ENCODE data around the gene SLC30A2. TPM values are rescaled to one million over a fixed set of nuclear protein-coding genes. Genes with fewer than 3 reads are reported as not detected.

The SLC30A2 gene
- total RNA-seq, 1 experiment from 2014 or later: 0.35 TPM

DNA sequence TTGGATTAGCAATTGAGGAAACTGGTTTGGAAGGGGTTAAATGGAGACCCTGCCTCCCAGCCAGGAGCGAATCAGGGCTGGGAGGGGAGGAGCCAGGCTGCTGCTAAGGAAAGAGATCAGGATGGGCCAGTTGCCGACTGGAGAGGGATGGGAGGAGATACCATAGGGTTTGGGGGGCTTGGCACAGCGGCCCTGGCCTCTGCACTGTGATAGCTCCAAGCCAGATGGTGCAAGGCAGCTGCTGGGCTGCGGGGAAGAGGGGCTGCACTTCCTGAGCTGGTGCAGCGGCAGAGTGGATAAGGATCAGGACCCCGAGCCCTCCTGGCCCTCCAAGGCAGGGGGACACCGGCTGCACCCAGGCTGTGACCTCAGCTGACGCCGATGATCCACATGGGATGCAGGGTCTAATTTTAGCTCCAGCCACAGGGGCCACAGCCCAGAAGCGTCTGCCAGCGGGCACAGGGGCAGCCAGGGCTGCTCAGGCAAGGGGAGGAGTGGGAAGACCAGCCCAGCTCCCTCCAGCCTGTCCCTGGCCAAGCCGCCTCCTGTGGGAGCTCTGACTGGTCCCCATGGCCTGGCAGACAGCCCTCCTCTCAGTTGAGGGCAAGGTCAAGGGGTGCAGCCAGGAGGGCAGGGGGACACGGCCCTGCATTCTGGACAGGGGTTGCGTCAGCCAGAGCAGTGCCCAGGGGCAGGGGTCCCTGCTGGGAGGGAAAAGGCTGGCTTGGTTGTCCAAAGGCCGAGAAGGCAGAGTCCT lies 24.1 kb downstream of the SLC30A2 start, which contains the start of gene EXTL1:
Gene EXTL1 (plus strand): TSS at position 129 of the 757 bp plus-strand sequence. CDS start 872 bp downstream, outside the sequence.
- Histone ChIP-seq H3K56ac (ENCODE audit: insufficient read length, low read depth, low read length) (no peak within 1 kb of the TSS), H2BK20ac (ENCODE audit: low read depth, low read length, poor library complexity, severe bottlenecking) (no peak within 1 kb of the TSS), H2AFZ (ENCODE audit: low read length) (no peak within 1 kb of the TSS), H2BK15ac (ENCODE audit: low read depth, low read length) (no peak within 1 kb of the TSS), H3K9ac (ENCODE audit: extremely low read depth, insufficient read length, low read length) (no peak within 1 kb of the TSS), H3K14ac (ENCODE audit: insufficient read depth, low read length) (no peak within 1 kb of the TSS), H3K79me1 (ENCODE audit: insufficient read depth, low read depth, low read length, poor library complexity, severe bottlenecking) (no peaks in the 10 kb centered on the region), H3K4ac (ENCODE audit: low read depth, low read length) (no peak within 1 kb of the TSS), H4K5ac (ENCODE audit: insufficient read length, low read depth, low read length) (no peak within 1 kb of the TSS), H3K4me2 (ENCODE audit: insufficient read depth, insufficient read length, low read length) (peak within 1 kb of the TSS; percentile 26), H2BK5ac (ENCODE audit: insufficient read length, low read length) (no peak within 1 kb of the TSS), H3K27ac (ENCODE audit: insufficient read length, low read depth, low read length) (no peak within 1 kb of the TSS), H3K79me2 (ENCODE audit: insufficient read depth, low read length) (no peaks in the 10 kb centered on the region), H3K23me2 (ENCODE audit: insufficient read length, low read depth, low read length, poor library complexity, severe bottlenecking) (no peaks in the 10 kb centered on the region), H3K27me3 (ENCODE audit: insufficient read depth, low read length) (no peaks in the 10 kb centered on the region), H2AK5ac (ENCODE audit: insufficient read length, low read length) (no peak within 1 kb of the TSS), H3K18ac (ENCODE audit: insufficient read length, low read depth, low read length) (no peak within 1 kb of the TSS), H2BK120ac (ENCODE audit: low read depth, low read length, poor library complexity, severe bottlenecking) (no peak within 1 kb of the TSS), H4K91ac (ENCODE audit: insufficient read length, low read depth, low read length) (no peak within 1 kb of the TSS), H2BK12ac (ENCODE audit: insufficient read length, low read depth, low read length) (no peak within 1 kb of the TSS), H3T11ph (ENCODE audit: low read length) (no peak within 1 kb of the TSS), H4K8ac (replicated peaks; ENCODE audit: insufficient read length, low read depth, low read length) (no peak within 1 kb of the TSS), H4K20me1 (ENCODE audit: control insufficient read depth, insufficient read depth, insufficient read length) (no peaks in the 10 kb centered on the region), H3K9me3 (ENCODE audit: control insufficient read depth, low read depth, low read length) (no peaks in the 10 kb centered on the region), H3K23ac (ENCODE audit: insufficient read length, low read depth, low read length) (no peak within 1 kb of the TSS), H3K4me1 (ENCODE audit: insufficient read depth, low read length) (no peaks in the 10 kb centered on the region)
- peaks cover 14 to 35% of the 10 kb centered on the region in 2 experiments for H3K4me1 Mint-ChIP-seq
- peak; percentile 85 for DNase-seq
- H3K9me3 Mint-ChIP-seq: no peaks in the 10 kb centered on the region
- TF ChIP-seq, protein P1, sequence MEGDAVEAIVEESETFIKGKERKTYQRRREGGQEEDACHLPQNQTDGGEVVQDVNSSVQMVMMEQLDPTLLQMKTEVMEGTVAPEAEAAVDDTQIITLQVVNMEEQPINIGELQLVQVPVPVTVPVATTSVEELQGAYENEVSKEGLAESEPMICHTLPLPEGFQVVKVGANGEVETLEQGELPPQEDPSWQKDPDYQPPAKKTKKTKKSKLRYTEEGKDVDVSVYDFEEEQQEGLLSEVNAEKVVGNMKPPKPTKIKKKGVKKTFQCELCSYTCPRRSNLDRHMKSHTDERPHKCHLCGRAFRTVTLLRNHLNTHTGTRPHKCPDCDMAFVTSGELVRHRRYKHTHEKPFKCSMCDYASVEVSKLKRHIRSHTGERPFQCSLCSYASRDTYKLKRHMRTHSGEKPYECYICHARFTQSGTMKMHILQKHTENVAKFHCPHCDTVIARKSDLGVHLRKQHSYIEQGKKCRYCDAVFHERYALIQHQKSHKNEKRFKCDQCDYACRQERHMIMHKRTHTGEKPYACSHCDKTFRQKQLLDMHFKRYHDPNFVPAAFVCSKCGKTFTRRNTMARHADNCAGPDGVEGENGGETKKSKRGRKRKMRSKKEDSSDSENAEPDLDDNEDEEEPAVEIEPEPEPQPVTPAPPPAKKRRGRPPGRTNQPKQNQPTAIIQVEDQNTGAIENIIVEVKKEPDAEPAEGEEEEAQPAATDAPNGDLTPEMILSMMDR (conservative IDR thresholded peaks at IDR 0.05): no peak
- no CpG with 5 or more reads among the region's 15 CpGs for WGBS (ENCODE audit: extremely low coverage, insufficient read length, low lambda C conversion rate)
- H3K4me3 Mint-ChIP-seq: peak within 1 kb of the TSS; percentile 75 to 89
- no peaks in the 10 kb centered on the region for H3K36me3 Mint-ChIP-seq (ENCODE audit: insufficient read depth in 1 of 3, low read depth in 3 of 3)
- H3K27me3 Mint-ChIP-seq (ENCODE audit: low read depth): peaks cover 3% of the 10 kb centered on the region
- H3K27ac Mint-ChIP-seq: peak within 1 kb of the TSS in 2 of 3 experiments; percentile 39 to 68; a peak in 3 of 7 replicates
